PC-3 (cell line): Measurements from ENCODE around the gene GMDS.

Experiments
- EZH2 ChIP-seq: fragments of 300-600 bp; sonication (generic); IDR thresholded peaks from one replicate; pipeline ENCODE4 v1.6.1; 2017; ENCODE audit warnings: antibody characterized with exemption, mild to moderate bottlenecking, low read length; ENCODE audit not compliant: unreplicated experiment
- EZH2phosphoT487 ChIP-seq: fragments of 300-600 bp; sonication (generic); IDR thresholded peaks from 2 replicates; pipeline ENCODE4 v1.6.1; 2018; ENCODE audit warnings: mild to moderate bottlenecking, antibody characterized with exemption, low read length, borderline replicate concordance
- TF ChIP-seq, protein P1 (sequence below): fragments of 300-600 bp; sonication (generic); conservative IDR thresholded peaks from 2 replicates; pipeline ENCODE4 v1.5.1; 2017; ENCODE audit warnings: antibody characterized with exemption, low read depth, mild to moderate bottlenecking, low read length

DNA sequence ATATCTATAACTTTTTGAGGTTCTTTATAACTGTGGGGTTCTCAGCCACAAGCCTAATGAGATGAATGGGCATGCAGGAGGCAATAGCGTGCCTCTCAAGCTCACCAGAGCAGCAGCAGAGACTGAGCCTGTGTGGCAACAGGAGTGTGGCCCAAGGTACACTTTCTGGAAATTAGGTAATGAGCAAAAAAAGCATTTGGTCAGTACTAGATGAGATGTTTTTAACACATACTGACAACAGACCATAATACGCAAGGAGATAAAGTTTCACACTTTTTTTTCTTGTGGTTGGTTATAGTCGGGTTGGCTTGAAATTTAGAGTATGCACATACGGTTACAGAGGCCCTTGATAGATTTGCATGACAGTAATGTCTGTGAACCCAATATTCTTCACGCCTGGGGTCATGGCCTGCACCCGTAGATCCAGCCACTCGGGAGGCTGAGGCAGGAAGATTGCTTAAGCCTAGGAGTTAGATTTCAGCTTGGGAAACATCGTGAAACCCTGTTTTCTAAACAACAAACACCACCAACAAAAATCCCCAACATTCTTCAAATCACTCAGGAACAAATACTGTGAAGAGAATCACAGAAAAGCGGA is 300.1 kb downstream of the GMDS start:
- TF ChIP-seq, protein P1, sequence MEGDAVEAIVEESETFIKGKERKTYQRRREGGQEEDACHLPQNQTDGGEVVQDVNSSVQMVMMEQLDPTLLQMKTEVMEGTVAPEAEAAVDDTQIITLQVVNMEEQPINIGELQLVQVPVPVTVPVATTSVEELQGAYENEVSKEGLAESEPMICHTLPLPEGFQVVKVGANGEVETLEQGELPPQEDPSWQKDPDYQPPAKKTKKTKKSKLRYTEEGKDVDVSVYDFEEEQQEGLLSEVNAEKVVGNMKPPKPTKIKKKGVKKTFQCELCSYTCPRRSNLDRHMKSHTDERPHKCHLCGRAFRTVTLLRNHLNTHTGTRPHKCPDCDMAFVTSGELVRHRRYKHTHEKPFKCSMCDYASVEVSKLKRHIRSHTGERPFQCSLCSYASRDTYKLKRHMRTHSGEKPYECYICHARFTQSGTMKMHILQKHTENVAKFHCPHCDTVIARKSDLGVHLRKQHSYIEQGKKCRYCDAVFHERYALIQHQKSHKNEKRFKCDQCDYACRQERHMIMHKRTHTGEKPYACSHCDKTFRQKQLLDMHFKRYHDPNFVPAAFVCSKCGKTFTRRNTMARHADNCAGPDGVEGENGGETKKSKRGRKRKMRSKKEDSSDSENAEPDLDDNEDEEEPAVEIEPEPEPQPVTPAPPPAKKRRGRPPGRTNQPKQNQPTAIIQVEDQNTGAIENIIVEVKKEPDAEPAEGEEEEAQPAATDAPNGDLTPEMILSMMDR: no peak
- TF ChIP-seq EZH2 (no peak), EZH2phosphoT487 (no peak)
